CD4-positive, alpha-beta T cell treated with Interleukin-10 for 1 hour (primary cell): ENCODE results near the gene ARPIN.
"Not testable (repeated sequence)": the region's sequence is repeated elsewhere in the genome, so short reads cannot be mapped to it uniquely, and the experiment has no call there.

Experiments used
- DNase-seq: peaks from one replicate; pipeline ENCODE4 v3.0.0-alpha.2; 2020

ARPIN gene

GRCh38 chr15:89875741-89876140, 37.0 kb downstream of the ARPIN start:
- no peak for DNase-seq

- DNase-seq: peak; percentile 80
These were observed 37.7 kb downstream of the ARPIN start for GRCh38 chr15:89874926-89875564.

GRCh38 chr15:89870688-89871288, 42.0 kb downstream of the ARPIN start:
- DNase-seq: no peak

GRCh38 chr15:89870006-89870405, 42.7 kb downstream of the ARPIN start:
- no peak for DNase-seq

- DNase-seq: not testable (repeated sequence)
These were observed 43.3 kb downstream of the ARPIN start for GRCh38 chr15:89869490-89869889.

- DNase-seq: no peak
These were observed 47.6 kb downstream of the ARPIN start for GRCh38 chr15:89864958-89865739.

GRCh38 chr15:89863918-89864317, 48.8 kb downstream of the ARPIN start:
- DNase-seq: no peak

GRCh38 chr15:89860891-89861290, 51.9 kb downstream of the ARPIN start:
- DNase-seq: no peak

GRCh38 chr15:89860431-89860830, 52.3 kb downstream of the ARPIN start:
- DNase-seq: no peak

- no peak for DNase-seq
These were observed 53.9 kb downstream of the ARPIN start for GRCh38 chr15:89858661-89859458.

- DNase-seq: no peak
These were observed 55.1 kb downstream of the ARPIN start for GRCh38 chr15:89857673-89858072.

- DNase-seq: no peak
These were observed 56.8 kb downstream of the ARPIN start for GRCh38 chr15:89855948-89856347.

- DNase-seq: not testable (repeated sequence)
These were observed 57.9 kb downstream of the ARPIN start for GRCh38 chr15:89854863-89855262.

GRCh38 chr15:89852342-89852995, 60.3 kb downstream of the ARPIN start:
- DNase-seq: no peak

GRCh38 chr15:89851673-89852341, 60.9 kb downstream of the ARPIN start:
- no peak for DNase-seq

- DNase-seq: no peak
These were observed 63.8 kb downstream of the ARPIN start for GRCh38 chr15:89848970-89849292.

GRCh38 chr15:89847101-89847500, 65.7 kb downstream of the ARPIN start:
- DNase-seq: no peak

GRCh38 chr15:89845305-89845893, 67.4 kb downstream of the ARPIN start:
- no peak for DNase-seq
